B cell (primary cell): ENCODE data around the gene NTRK2.

ENCODE experiments used
- CTCF ChIP-seq: fragments of 200-600 bp; IDR thresholded peaks from one replicate; pipeline ENCODE4 v1.8.0; 2022; ENCODE audit warnings: antibody characterized with exemption, mild to moderate bottlenecking
- EZH2 ChIP-seq: IDR thresholded peaks from 2 replicates; pipeline ENCODE4 v1.6.1; 2012; ENCODE audit warnings: borderline replicate concordance, low read depth, mild to moderate bottlenecking, moderate library complexity, low read length; ENCODE audit not compliant: insufficient read depth, poor library complexity, severe bottlenecking

GRCh38 chr9:85064811-85065371 is 395.4 kb downstream of the NTRK2 start:
- TF ChIP-seq EZH2 = no peak
- TF ChIP-seq CTCF = no peak
